Measurements from ENCODE around the gene TNFRSF8.

DNA sequence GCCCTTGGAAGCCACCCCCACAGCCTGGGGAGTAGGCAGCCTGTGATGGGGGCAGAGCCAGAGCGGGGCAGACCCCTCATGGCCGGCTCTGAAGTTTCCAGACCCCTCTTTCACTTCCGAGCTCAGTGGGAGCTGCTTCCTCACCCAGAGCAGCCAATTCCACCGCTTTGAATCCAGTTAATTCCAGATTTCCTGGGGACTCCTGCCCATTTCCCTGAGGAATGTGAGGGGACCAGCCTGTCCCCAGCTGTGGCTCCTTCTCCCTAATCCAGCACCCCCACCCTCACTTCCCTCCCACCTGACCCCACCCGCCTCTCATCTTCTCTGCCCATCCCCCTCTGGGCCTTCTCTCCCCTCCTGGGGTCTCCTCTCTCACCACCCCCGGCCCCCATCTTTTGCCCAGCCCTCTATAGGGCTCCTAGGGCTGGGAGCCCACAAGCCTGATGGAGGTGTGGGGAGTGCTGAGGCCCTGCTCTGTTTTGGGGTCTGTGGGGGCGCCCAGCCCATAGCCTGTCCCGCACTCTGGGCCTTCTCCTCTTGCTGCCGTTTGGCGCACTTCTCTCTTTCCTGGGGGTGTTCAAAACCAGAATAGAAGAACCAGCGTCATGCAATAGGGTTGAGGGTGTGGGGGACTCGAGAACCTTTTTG, 77.5 kb downstream of the TNFRSF8 start:
- TF ChIP-seq, protein P1, sequence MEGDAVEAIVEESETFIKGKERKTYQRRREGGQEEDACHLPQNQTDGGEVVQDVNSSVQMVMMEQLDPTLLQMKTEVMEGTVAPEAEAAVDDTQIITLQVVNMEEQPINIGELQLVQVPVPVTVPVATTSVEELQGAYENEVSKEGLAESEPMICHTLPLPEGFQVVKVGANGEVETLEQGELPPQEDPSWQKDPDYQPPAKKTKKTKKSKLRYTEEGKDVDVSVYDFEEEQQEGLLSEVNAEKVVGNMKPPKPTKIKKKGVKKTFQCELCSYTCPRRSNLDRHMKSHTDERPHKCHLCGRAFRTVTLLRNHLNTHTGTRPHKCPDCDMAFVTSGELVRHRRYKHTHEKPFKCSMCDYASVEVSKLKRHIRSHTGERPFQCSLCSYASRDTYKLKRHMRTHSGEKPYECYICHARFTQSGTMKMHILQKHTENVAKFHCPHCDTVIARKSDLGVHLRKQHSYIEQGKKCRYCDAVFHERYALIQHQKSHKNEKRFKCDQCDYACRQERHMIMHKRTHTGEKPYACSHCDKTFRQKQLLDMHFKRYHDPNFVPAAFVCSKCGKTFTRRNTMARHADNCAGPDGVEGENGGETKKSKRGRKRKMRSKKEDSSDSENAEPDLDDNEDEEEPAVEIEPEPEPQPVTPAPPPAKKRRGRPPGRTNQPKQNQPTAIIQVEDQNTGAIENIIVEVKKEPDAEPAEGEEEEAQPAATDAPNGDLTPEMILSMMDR (IDR thresholded peaks at IDR 0.05), result no peak
- TF ChIP-seq POLR2A (IDR thresholded peaks at IDR 0.05), result no peak

All from adrenal gland (tissue), 5 donors.